Stimulated activated CD4-positive, alpha-beta T cell treated with anti-CD3 and anti-CD28 coated beads, Interleukin-12 subunit alpha, Interleukin-12 subunit beta, amount 100 ng/mL, for 24 hours (primary cell): ENCODE data around the gene PPM1M.

Experiments
- DNase-seq, 2 experiments: peaks; one replicate each; pipeline ENCODE4 v3.0.0-alpha.2; 2020; ENCODE audit warnings: low read depth in 2 of 2

Gene PPM1M

GRCh38 chr3:52230461-52230860 lies 15.1 kb upstream of the PPM1M start:
- DNase-seq: no peak

- DNase-seq: no peak
These were observed 14.6 kb upstream of the PPM1M start for GRCh38 chr3:52230889-52231499.

GRCh38 chr3:52231502-52232278 lies 13.9 kb upstream of the PPM1M start:
- DNase-seq: peak; percentile 75 to 86

- no peak for DNase-seq
These were observed 13.1 kb upstream of the PPM1M start for GRCh38 chr3:52232279-52233107.

- no peak for DNase-seq
These were observed 12.4 kb upstream of the PPM1M start for GRCh38 chr3:52233108-52233591.

GRCh38 chr3:52233968-52234367 lies 11.6 kb upstream of the PPM1M start:
- DNase-seq: no peak

- DNase-seq: no peak
These were observed 10.8 kb upstream of the PPM1M start for GRCh38 chr3:52234516-52235447.

GRCh38 chr3:52236424-52236886 lies 9.1 kb upstream of the PPM1M start:
- no peak for DNase-seq

GRCh38 chr3:52237006-52237656 lies 8.4 kb upstream of the PPM1M start:
- DNase-seq: no peak

GRCh38 chr3:52237657-52238172 lies 7.8 kb upstream of the PPM1M start:
- no peak for DNase-seq

GRCh38 chr3:52238193-52238760 lies 7.3 kb upstream of the PPM1M start:
- no peak for DNase-seq

GRCh38 chr3:52238761-52239701 lies 6.5 kb upstream of the PPM1M start, which contains the start of gene TWF2:
Gene TWF2, minus strand, starts transcription at chr3:52239158. Its CDS starts 142 bp downstream, at chr3:52239016.
- peak; percentile 73 to 74 for DNase-seq

- peak in 1 of 2 experiments; percentile 50 for DNase-seq
These were observed 5.3 kb upstream of the PPM1M start for GRCh38 chr3:52240059-52240885.

GRCh38 chr3:52240886-52241370 lies 4.6 kb upstream of the PPM1M start:
- DNase-seq: no peak

- DNase-seq: no peak
These were observed 3.5 kb upstream of the PPM1M start for GRCh38 chr3:52242039-52242438.

GRCh38 chr3:52243791-52244628 lies 1.5 kb upstream of the PPM1M start:
- peak in 1 of 2 experiments; percentile 45 for DNase-seq

- DNase-seq: no peak
These were observed 683 bp downstream of the PPM1M start for GRCh38 chr3:52246264-52246620.
